Esophagus muscularis mucosa (tissue), 3 donors: ENCODE data around the gene SLC25A42.

ENCODE experiments used
- CTCF ChIP-seq, 3 experiments: fragments of 200-600 bp in 2 of 3; fragments of 450-650 bp in 1 of 3; sonication (generic) in 2 of 3; IDR thresholded peaks; one replicate each; pipeline ENCODE4 v1.5.1; 2017 to 2019; ENCODE audit warnings: antibody characterized with exemption in 3 of 3, mild to moderate bottlenecking in 2 of 3, moderate library complexity in 1 of 3
- POLR2AphosphoS5 ChIP-seq, 2 donors: sonication (generic); formaldehyde crosslinking; IDR thresholded peaks; one replicate each; pipeline ENCODE4 v1.6.1; 2017; ENCODE audit warnings: antibody characterized with exemption in 2 of 2

GRCh38 chr19:19132912-19133311, 69.1 kb downstream of the SLC25A42 start:
- TF ChIP-seq CTCF (IDR thresholded peaks at IDR 0.05) (no peak), POLR2AphosphoS5 (IDR thresholded peaks at IDR 0.05) (no peak)
